ENCODE data around the gene ARHGEF17. TPM values are rescaled to one million over a fixed set of nuclear protein-coding genes. Genes with fewer than 3 reads are reported as not detected.
"Not testable (repeated sequence)": the region's sequence is repeated elsewhere in the genome, so short reads cannot be mapped to it uniquely, and the experiment has no call there.

Gene ARHGEF17
- total and polyA plus RNA-seq, 2 donors: 30.7 to 69.8 TPM

DNA sequence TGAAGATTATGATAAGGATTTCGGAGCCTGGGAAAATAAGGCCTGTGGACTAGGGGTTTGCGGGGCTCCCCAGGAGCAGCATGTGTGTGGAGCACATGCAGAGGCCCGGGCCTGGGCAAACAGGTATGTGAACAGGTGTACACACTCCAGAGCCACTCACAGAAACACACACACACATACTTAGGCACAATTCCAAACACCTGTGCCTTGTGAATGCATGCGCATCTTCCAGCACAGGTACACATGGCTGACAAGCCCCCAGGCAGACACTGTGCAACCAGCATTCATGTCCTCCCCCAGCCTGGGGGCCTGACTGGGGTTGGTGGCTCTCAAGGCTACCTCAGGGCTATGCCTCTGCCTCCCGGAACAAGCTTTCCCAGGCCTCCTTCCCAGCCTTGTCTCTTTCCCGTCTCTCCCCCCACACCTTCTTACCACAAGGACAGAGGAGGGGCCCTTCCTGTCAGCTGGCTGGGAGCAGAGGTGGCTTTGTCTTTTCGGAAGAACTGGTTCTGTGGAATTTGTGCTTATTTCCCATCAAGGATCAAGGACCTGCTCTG is 38.5 kb upstream of the ARHGEF17 start:
- WGBS: 87% methylated on average over 7 of the region's 7 CpGs
- Histone ChIP-seq H3K27ac (ENCODE audit: low read depth) (no peak overlapping the region), H3K36me3 (ENCODE audit: insufficient read depth) (no peaks in the 10 kb centered on the region), H3K4me1 (ENCODE audit: insufficient read depth) (no peaks in the 10 kb centered on the region), H3K4me3 (ENCODE audit: low read depth, low read length) (no peak overlapping the region)
- no peak for DNase-seq (ENCODE audit: extremely low spot score)

DNA sequence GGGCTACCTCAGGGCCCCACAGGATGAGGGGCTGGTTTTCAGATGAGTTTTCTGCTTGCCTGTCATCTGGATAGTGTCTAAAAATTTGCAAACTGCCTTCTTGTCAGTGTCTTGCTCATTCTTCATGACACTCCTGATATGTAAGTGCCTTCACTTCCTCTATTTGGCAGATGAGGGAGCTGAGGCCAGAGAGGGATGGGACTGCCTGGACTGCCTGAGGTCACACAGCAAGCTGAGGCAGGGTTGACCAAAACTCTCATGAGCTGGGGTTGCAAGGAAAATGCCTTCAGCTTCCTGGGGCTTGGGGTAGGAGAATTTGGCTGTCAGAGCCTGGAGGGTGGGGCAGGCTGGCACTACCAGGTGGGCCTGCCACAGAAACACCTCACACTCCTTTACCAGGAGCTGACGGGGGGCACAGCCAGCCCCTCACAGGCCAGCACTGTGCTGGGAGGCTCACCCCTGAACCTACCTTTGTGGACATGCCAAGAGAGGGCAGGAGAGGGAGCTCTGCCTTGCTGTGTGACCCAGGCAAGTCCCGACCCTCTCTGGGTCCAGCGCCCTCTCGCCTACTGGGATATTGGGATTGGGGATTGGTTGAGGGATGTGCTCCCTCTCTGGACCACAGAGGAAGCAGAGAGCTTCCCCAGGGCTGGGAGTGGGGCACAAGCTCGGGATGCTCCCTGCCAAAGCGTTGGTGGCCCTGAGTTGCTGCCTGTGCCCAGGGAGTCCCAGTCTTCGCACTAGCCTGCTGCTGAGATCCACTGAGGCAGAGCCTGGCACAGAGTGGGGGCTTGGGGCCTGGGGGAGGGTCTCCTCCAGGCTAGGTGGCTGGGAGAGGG is 37.8 kb upstream of the ARHGEF17 start:
- H3K27ac ChIP-seq (ENCODE audit: low read depth): no peak overlapping the region
- H3K36me3 ChIP-seq (ENCODE audit: insufficient read depth): no peaks in the 10 kb centered on the region
- no peak for DNase-seq (ENCODE audit: extremely low spot score)
- no peak overlapping the region for H3K4me3 ChIP-seq (ENCODE audit: low read depth, low read length)
- H3K4me1 ChIP-seq (ENCODE audit: insufficient read depth): no peaks in the 10 kb centered on the region
- 93% methylated on average over 7 of the region's 7 CpGs for WGBS

DNA sequence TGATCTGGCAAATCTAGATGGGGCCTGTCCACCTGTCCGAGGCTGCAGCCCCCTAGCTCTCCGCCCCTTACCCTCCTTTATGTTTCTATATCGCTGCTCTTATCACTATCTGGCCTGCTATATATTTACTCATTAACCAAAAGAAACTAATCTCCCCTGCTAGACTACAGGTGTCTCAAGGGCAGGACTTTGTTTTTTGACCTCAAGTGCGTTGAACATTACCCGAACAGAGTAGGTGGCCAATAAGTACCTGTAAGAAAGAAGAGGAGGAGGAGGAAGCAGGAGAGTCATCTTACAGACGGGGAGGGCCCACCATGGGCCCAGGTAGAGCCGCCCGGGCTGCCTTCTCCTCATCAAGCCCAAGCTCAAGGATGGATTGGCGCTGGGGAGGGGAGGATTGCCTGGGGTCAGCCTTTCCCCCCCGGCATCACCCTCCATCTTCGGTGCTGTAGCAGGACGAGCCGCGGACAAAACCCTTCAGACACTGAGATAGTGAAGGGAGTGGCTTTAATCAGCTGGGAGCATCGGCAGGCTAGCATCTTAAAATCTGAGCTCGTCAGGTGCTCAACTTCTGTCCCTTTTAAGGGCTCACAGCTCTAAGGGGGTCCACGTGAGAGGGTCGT is 37.1 kb upstream of the ARHGEF17 start:
- no peak for DNase-seq (ENCODE audit: extremely low spot score)
- Histone ChIP-seq H3K4me1 (ENCODE audit: insufficient read depth) (no peaks in the 10 kb centered on the region), H3K4me3 (ENCODE audit: low read depth, low read length) (no peak overlapping the region), H3K36me3 (ENCODE audit: insufficient read depth) (no peaks in the 10 kb centered on the region), H3K27ac (ENCODE audit: low read depth) (no peak overlapping the region)
- WGBS: 75% methylated on average over 18 of the region's 18 CpGs

DNA sequence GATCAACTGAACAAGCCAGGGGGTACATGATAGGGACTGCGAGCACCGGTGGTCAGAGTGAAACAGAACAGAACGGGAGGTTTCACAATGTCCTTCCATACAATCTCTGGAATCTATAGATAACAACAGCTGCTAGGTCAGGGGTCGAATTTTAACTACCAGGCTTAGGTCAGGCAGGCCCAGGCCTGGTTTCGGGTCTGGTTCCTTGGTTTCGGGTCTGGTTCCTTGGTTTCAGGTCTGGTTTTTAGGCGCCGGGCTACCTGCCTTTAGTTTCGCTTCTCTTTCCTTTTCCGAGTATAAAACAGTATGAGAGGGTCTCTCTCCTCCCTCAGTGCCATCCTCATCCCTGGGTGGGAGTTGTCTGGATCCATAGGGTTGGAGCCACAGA is 36.6 kb upstream of the ARHGEF17 start:
- H3K27ac ChIP-seq (ENCODE audit: low read depth); H3K4me3 ChIP-seq (ENCODE audit: low read depth, low read length); DNase-seq (ENCODE audit: extremely low spot score); H3K4me1 ChIP-seq (ENCODE audit: insufficient read depth); H3K36me3 ChIP-seq (ENCODE audit: insufficient read depth): not testable (repeated sequence)
- WGBS: 79% methylated on average over 10 of the region's 10 CpGs

DNA sequence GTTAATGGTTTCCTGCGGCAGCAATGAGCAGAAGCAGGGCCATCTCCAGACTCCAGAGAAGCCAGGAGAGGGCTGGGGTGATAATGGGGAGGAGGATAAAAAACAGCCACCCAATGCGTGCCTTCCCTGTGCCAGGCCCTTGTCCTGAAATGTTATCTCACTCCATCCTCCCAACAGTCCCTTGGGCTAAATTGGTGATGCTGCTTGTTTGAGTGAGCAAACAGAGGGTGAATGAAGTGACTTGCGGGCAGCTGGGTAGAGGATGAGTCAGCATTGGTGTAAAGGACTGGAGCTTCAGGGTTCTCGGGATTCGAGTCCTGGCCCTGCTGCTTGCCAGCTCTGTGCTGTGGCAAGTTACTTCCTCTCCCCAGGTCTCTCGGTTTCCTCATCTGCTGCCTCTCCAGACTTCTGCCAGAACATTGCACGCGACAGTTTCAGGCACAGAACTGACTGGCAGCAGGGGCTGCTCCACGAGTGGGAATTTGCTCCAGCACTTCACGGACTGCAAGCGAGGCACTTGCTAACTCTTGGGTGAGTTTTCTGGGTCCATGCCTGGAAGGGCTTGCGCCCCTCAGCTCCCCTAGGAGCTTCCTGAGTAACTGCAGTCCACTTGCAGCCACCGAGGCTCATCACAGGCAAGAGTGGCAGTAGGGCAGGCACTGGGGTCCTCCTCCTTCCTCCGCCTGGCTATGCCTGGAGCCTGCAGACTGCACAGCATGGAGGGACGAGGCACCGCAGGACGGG is 36.0 kb upstream of the ARHGEF17 start, which contains the start of gene P2RY6:
P2RY6 (plus strand) TSS at position 403 of the 744 bp plus-strand sequence. CDS start 24,181 bp downstream, outside the sequence.
- Histone ChIP-seq H3K27ac (ENCODE audit: low read depth) (no peak within 1 kb of the TSS), H3K4me3 (ENCODE audit: low read depth, low read length) (no peak within 1 kb of the TSS), H3K36me3 (ENCODE audit: insufficient read depth) (no peaks in the 10 kb centered on the region), H3K4me1 (ENCODE audit: insufficient read depth) (no peaks in the 10 kb centered on the region)
- DNase-seq (ENCODE audit: extremely low spot score): no peak
- WGBS: 87% methylated on average over 17 of the region's 17 CpGs

DNA sequence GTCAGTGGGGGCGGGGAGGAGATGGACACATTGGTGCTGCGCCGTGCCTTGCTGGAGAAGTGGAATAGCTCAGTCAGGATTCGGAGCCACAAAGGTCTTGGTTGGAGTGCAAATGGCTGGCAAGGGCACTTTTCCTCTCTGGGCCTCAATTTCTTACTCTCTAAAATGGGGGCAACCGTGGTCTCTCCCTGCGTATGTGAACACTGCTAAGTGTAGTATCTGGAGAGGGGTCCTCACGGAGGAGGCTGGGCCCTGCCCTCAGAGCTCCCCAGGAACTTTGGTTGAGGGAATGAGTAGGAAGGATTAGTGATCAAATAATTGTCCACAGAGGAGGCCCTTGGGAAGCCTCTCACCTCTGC is 35.4 kb upstream of the ARHGEF17 start:
- Histone ChIP-seq H3K4me3 (ENCODE audit: low read depth, low read length) (no peak overlapping the region), H3K36me3 (ENCODE audit: insufficient read depth) (no peaks in the 10 kb centered on the region), H3K27ac (ENCODE audit: low read depth) (no peak overlapping the region), H3K4me1 (ENCODE audit: insufficient read depth) (no peaks in the 10 kb centered on the region)
- DNase-seq (ENCODE audit: extremely low spot score): no peak
- 93% methylated on average over 7 of the region's 7 CpGs for WGBS

DNA sequence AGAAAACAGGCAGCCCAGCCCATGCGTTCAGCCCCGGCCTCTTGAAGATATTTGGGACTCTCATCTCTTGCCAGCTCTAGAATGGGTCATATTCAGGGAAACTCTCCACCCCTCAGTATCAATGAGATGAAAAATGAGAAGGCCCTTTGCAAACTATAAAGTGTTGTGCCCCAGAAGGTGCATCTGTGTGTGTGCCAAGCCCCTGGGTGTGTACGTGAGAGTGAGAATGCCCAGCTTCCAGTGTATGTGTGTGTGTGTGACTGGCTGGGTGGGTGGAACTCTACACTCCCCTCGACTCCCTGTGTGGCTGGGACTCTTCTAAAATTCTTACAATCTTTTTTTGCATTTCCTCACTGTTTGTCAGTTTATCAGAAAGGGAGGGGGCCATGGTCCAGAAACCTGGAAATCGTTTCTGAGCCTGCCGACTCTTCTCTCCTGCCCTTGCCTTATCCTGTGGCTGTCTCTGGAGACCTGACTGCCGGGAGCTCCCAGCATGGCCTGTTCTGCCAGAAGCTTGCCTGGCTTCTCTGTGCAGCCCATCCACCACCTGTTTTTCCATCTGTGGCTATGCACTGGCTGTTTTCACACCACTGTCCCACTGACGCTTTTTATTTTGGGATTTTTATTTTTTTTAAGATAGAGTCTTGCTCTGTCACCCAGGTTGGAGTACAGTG is 34.7 kb upstream of the ARHGEF17 start:
- Histone ChIP-seq H3K4me1 (ENCODE audit: insufficient read depth) (no peaks in the 10 kb centered on the region), H3K27ac (ENCODE audit: low read depth) (no peak overlapping the region), H3K36me3 (ENCODE audit: insufficient read depth) (no peaks in the 10 kb centered on the region), H3K4me3 (ENCODE audit: low read depth, low read length) (no peak overlapping the region)
- DNase-seq (ENCODE audit: extremely low spot score): no peak
- WGBS: 61% methylated on average over 8 of the region's 8 CpGs

DNA sequence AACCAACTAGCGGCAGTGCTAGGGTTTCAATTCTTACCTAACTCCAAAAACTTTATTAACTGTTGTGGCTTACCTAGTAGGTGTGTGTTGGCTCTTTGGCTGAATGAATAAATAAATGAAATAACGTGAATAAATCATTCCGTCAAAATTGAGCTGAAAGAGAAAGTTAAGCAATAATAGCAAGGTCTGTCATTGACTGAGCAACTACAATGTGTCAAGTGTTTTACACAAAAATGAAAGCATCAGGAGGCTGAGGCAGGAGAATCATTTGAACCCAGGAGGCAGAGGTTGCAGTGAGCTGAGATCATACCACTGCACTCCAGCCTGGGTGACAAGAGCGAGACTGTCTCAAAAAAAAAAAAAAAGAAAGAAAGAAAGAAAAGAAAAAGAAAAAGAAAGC is 33.9 kb upstream of the ARHGEF17 start:
- H3K4me3 ChIP-seq (ENCODE audit: low read depth, low read length); DNase-seq (ENCODE audit: extremely low spot score); H3K4me1 ChIP-seq (ENCODE audit: insufficient read depth); H3K27ac ChIP-seq (ENCODE audit: low read depth); H3K36me3 ChIP-seq (ENCODE audit: insufficient read depth): not testable (repeated sequence)
- WGBS: 94% methylated on average over 4 of the region's 4 CpGs

DNA sequence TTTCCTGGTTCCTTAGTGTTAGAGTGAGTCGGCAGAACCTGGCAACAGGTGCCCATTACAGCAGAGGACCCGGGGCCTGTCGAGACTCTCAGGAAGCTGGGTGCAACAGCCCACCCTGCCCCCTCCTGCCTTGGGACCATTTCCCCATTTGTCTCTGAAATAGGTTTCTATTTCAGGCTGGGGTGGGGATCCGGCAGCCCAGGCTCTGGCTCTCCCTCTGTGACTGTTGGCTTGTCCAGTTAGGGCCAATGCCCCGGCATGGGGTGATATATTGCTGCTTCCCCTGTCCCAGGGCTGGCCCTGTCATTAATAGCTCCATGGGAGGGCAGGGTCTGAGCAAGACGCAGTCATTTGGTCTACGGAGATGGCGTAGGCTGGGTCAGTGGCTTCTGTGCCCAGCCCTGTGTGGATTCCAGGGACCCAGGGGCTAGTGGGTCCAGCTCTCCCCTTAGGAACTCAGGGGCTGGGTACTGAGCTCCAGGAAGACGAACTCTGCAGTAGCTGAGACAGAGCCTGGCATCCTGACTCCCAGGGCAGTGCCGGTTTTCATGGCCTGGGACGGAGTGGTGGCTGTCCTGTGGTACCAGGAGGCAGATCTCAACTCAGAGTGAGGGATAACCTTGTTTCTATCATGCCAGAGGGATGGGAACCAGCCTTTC is 33.2 kb upstream of the ARHGEF17 start:
- no peak overlapping the region for H3K4me3 ChIP-seq (ENCODE audit: low read depth, low read length)
- WGBS: 83% methylated on average over 11 of the region's 11 CpGs
- H3K4me1 ChIP-seq (ENCODE audit: insufficient read depth): no peaks in the 10 kb centered on the region
- no peak for DNase-seq (ENCODE audit: extremely low spot score)
- no peak overlapping the region for H3K27ac ChIP-seq (ENCODE audit: low read depth)
- no peaks in the 10 kb centered on the region for H3K36me3 ChIP-seq (ENCODE audit: insufficient read depth)

DNA sequence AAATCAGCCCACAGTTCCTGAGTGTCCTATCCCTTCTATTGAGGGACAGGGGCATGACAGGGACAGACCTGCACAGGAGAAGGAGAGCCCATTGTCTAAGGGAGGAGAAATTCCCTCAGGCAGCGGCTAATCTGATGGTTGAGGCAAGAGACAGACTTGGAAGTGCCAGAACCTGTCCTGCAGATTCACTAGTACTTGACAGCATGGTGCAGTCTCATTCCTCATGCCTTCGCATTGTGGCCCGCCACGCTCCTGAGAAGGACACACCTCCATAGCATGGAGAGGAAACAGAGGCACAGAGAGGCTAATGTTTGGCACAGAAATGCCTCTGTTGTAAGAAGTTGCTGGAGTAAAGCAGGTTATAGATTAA is 32.7 kb upstream of the ARHGEF17 start:
- WGBS: 96% methylated on average over 4 of the region's 4 CpGs
- no peaks in the 10 kb centered on the region for H3K36me3 ChIP-seq (ENCODE audit: insufficient read depth)
- no peak overlapping the region for H3K27ac ChIP-seq (ENCODE audit: low read depth)
- no peaks in the 10 kb centered on the region for H3K4me1 ChIP-seq (ENCODE audit: insufficient read depth)
- no peak overlapping the region for H3K4me3 ChIP-seq (ENCODE audit: low read depth, low read length)
- DNase-seq (ENCODE audit: extremely low spot score): no peak

DNA sequence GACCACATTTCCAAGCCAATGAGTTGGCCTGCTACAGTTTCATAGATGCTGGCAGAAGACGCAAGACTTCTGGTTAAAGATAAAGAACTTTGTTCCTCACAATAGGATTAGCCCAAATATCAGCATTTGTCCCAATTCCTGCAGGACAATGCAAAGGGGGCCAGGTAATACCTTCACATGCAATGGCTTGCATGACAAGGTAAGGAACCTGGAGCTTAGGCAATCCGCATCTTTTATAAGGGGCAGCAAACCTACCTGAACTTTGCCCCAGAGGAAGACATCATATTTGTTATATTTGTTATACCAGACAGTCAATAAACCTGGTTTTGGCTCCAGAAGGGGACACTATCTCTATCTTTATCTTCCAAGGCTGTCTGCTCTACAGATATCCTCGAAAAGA is 30.6 kb upstream of the ARHGEF17 start:
- H3K27ac ChIP-seq (ENCODE audit: low read depth): no peak overlapping the region
- H3K4me3 ChIP-seq (ENCODE audit: low read depth, low read length): no peak overlapping the region
- no peak for DNase-seq (ENCODE audit: extremely low spot score)
- H3K4me1 ChIP-seq (ENCODE audit: insufficient read depth): no peaks in the 10 kb centered on the region
- WGBS: 80% methylated on average over 3 of the region's 3 CpGs
- no peaks in the 10 kb centered on the region for H3K36me3 ChIP-seq (ENCODE audit: insufficient read depth)

DNA sequence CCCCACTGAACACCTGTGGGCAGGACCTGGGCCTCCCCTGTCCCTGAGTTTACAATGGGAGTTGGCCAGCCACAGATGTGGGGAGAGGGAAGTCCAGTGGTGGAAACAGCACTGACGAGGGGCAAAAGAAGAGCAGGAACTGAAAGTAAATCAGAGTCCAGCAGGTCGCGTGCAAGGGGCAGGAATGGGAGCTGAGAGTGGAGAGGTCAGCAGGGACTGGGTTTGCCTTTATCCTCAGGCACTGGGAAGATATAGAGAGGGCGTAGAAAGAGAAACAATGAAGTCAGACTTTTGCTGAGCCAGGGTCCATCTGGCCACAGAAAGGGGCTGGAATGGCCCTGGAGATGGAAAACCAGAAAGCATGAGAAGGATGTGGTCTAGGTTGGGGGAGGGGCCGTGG is 27.4 kb upstream of the ARHGEF17 start:
- H3K4me1 ChIP-seq (ENCODE audit: insufficient read depth): no peaks in the 10 kb centered on the region
- no peaks in the 10 kb centered on the region for H3K36me3 ChIP-seq (ENCODE audit: insufficient read depth)
- H3K27ac ChIP-seq (ENCODE audit: low read depth): no peak overlapping the region
- 82% methylated on average over 5 of the region's 5 CpGs for WGBS
- DNase-seq (ENCODE audit: extremely low spot score): no peak
- no peak overlapping the region for H3K4me3 ChIP-seq (ENCODE audit: low read depth, low read length)

DNA sequence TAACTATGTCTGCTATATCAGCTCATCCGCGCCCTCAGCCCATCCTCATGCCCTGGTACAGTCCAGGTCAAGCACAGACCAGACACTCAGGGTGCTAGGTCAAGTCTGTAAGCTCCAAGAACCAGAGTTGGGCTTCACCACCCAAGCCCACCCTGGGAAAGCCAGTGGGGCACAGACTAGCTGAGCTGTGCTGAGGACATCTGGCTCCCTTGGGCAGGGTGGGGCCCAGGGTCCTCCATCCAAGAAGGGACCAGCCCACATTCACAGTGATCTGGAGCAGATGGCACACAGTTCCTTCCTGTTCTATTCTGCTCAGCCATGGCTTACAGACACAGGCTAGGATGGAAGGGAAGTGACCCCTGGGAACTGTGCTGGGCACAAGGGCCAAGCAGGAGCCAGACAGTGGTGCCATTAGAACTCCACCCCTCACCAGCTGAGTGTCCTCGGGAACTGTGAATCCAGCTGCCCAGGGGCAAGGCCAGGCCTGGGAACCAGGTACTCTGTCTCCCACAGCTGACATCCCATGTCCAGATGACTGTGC is 26.8 kb upstream of the ARHGEF17 start:
- Histone ChIP-seq H3K4me1 (ENCODE audit: insufficient read depth) (no peaks in the 10 kb centered on the region), H3K4me3 (ENCODE audit: low read depth, low read length) (no peak overlapping the region), H3K27ac (ENCODE audit: low read depth) (no peak overlapping the region), H3K36me3 (ENCODE audit: insufficient read depth) (no peaks in the 10 kb centered on the region)
- WGBS: 88% methylated on average over 3 of the region's 3 CpGs
- no peak for DNase-seq (ENCODE audit: extremely low spot score)
